Jurkat, Clone E6-1 (cell line): Measurements from ENCODE around the gene NEK7.
A peak's percentile ranks its signal among the peaks of the same experiment; 100 is the strongest.

Experiments
- DNase-seq: peaks from one replicate; pipeline ENCODE4 v3.0.0-alpha.2; 2011; ENCODE audit warnings: low read depth, low spot score
- H3K4me3 ChIP-seq: 2 replicates; pipeline ENCODE4 v1.5.1; 2011; ENCODE audit warnings: mild to moderate bottlenecking, low read length, control low read depth, moderate library complexity

Gene NEK7

DNA sequence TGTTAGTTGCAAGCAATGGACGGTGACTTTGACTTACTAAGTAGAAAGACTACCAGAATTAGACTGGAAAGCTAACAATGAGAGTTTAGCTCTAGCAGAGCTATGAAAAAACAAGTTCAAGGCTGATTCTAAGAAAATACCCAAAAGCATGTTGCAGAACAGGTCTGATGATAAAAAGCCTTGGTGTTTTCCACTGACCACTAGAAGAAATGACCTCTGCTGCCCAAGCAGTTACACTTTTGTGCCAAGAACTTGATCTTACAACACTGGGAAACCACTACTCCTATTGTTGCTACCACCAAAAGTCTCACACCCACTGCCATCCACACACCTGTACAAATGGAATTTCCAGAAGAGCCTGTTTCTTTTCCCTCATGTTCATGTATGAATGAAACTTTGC lies 21.4 kb upstream of the NEK7 start:
- DNase-seq, result no peak
- no peak overlapping the region for H3K4me3 ChIP-seq

DNA sequence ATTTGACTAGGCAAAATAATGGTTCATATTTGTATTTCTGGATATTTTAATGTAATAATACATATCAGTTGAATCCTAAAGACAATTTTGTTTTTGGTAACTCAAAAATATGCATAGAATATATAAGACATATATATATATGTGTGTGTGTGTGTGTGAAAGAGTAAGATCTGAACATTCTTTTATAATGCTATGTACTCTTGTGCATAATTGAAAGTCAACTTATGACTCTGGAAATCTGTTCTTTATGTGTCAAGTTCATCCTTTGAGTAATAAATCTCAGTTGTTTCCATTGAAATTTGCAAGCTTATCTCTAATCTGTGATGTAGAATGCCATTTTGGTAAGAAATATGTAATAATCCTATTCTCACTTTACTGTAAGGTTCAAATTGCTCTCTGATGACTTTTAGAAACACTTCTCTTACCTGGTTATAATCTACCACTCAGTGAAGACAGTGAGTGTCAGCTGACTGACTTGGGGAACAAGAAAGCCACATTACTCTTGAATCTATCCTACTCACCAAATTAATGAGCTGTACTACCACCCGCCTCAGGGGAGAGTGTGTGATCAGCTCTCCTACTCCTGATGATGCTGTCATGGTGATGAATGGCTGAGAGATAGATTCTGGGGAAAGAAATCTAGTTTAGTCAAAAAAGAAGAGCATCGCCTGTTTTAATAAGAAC lies 15.0 kb upstream of the NEK7 start:
- no peak overlapping the region for H3K4me3 ChIP-seq
- no peak for DNase-seq

DNA sequence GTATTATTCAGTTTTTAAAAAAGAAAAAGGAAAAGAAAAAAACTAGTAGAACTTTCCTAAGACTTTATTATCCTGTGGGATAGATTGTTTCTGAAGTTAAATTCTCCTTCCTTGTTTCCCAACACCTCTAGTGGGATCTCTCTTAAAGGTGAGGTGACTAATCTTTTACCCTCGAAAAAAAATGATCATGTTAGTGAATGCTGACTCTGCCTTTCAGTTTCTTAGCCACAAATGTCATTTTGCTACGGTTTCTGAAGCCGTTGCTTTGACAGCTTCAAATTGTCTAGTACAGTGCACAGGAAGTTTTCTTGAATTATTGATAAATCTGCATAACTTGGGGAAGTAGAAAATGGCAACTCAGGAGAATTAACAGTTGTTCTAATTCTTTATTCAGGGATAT lies 13.0 kb upstream of the NEK7 start:
- DNase-seq, result no peak
- H3K4me3 ChIP-seq, result no peak overlapping the region

DNA sequence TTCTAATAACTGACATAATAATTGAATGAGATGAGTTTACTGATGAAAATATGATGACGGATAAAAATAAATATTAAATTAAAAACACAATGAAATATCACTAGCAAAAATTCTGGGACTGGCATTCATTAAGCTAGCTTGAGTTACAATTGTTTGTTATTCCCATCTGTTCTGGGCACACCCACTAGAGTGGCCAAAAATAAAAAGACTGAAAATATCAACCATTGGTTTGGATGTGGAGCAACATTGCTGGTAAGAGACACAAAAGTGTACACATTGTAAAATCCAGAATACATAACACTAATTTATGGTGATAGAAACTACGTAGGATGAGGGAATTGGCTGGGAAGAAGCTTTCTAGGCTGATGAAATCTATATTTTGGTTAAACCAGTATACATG lies 9.6 kb upstream of the NEK7 start:
- no peak overlapping the region for H3K4me3 ChIP-seq
- DNase-seq, result no peak

DNA sequence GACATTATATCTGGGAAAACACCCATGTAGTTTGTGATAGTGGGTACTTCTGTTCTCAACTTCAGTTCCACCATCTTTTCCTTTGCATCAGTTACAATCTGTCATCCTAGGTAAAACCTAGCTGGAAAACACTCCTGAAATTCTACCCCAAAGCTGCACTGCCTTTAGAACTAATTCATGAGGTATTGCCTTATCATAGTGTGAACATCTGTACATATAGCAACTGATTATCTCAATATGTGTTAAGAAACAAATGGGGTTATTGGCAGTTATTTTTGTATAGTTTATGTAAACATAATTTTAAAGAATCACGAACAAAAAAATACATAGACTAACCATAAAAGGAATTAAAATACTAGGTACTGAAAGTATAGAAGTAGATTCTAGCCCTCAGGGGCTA lies 6.4 kb upstream of the NEK7 start:
- DNase-seq, result no peak

DNA sequence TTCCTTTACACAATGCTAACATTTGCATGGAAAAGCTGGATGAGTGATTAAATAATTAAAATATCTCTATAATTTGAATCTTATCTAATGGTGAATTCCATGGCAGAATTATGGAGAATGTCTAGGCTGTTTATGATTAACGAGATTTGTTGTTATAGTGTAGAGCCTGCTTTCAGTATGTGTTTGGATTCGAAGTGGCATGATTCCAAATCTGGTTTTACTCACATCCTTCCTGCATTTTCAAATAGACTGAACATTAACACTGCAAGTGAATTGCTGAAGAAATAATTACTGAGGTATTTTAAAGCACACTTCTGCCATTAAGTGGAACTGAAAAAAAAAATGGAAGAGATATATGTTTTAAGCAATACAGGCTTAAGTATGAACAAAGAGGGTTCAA lies 5.1 kb upstream of the NEK7 start:
- DNase-seq, result no peak
- no peak overlapping the region for H3K4me3 ChIP-seq

More for the DNA sequence above, 6.4 kb upstream of the NEK7 start:
- H3K4me3 ChIP-seq, result no peak overlapping the region

DNA sequence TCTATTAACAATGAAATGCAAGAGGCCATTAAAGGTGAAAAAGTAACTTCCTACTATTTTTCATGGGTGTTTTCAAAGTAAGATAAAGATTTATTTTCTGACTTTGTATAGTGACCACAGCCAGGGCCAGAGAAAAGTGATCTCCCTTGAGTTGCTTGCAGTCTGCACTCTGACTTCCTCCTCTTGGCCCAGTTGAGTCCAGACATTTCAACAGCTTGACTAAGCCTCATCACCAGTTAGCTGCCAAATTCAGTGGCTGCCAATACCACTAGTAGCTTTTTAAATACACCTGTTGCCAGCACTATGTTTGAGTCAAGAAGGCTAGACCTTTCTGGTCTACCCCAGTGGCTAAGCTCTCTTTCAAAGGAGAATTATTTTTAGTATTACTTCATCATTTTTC lies 3.7 kb upstream of the NEK7 start:
- H3K4me3 ChIP-seq, result no peak overlapping the region
- no peak for DNase-seq

DNA sequence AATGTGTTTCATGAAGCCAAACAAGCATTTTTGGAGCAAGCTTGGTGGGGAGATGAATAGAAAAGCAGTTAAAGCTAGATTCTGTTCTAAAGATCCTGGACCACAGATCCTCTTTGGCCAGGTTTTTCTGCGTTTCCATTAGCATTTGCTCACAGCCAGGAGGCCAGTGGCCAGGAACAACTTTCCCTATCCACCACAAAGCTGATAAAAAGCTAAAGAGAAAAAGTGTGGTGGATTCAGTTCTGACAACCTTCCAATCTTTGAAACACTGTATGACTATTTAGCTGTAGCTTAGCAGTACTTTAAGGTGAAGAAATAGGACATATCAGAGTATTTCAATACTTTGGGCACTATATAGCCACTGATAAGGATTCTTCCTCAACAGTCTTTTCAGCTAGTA lies 3.0 kb upstream of the NEK7 start:
- H3K4me3 ChIP-seq, result no peak overlapping the region
- no peak for DNase-seq

DNA sequence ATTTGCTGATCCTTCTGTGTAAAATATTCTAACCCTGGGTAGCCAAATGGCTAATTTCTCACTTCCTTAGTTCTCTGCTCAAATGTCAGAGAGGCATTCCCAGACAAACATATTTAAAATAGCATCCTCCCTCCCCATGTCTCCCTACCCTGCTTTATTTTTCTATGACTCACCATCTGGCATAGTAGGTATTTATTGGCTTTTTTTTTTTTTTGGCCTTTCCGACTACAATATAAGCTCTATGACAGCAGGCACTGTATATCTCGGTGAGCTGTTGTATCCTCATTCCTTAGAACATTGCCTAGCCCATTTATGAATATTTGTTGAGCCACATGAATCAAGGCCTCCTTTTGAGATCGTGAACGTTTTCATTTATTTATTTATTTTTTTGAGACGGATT lies 1.5 kb upstream of the NEK7 start:
- no peak for DNase-seq
- no peak overlapping the region for H3K4me3 ChIP-seq

DNA sequence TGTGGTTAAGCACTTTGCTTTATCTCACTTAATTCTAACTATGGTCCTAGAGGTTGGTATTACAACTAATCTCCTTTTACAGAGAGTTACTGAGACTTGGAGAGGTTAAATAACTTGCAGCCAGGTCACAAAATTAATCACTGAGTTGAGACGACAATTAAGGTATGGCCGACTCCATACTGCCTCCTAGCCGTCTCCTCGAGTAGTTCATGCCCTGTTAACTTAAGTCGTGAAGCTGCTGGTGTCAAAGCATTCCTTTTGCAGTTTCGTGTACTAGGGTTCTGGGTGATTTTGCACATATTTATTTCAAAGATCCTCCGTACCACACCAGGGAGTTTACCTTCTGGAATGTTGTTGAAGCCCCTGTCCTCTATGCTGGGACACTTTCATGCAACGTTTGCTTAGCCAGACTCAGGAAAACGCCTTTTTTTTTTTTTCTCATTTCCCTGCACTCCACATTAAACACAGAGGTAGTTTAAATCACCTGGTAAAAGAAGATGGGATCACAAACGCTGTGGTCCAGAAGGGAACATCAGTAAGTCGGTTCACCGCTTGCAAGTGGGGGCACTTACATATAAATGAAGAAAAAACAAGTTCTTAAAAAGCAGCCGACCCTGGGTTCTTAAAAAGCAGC lies 570 bp upstream of the NEK7 start:
- peak; percentile 85 for DNase-seq
- H3K4me3 ChIP-seq, result peak overlapping the region; percentile 76

DNA sequence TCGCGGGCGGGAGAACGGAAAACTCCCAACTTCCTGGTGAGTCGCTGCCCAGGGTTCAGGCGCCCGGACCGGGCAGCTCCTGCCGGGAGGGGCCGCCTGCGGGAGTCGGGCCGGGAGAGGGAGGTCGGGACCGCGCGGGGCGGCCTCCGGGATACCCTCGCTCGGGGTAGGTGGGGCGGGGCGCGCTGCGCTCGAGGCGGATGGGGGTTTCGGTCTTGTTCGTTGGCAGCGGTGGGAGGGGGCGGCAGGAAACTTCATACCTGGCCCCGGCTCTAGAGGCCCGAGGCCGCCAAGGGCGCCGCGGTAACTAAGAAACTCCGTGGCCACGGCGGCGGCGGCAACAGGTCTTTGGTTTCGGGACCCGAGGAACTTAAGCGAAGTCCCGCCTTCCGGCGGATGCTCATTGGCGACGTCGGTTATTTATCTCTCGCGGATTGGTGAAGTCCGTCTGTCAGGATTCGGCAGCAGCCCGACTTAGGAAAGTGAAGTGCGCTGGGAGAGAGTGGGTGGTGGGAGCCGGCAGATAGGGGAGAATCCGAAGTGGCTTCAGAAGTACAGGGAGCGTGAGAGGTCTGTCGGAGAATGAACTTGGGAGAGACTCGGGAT lies 546 bp downstream of the NEK7 start:
- DNase-seq, result peak; percentile 93
- H3K4me3 ChIP-seq, result peak overlapping the region; percentile 76

DNA sequence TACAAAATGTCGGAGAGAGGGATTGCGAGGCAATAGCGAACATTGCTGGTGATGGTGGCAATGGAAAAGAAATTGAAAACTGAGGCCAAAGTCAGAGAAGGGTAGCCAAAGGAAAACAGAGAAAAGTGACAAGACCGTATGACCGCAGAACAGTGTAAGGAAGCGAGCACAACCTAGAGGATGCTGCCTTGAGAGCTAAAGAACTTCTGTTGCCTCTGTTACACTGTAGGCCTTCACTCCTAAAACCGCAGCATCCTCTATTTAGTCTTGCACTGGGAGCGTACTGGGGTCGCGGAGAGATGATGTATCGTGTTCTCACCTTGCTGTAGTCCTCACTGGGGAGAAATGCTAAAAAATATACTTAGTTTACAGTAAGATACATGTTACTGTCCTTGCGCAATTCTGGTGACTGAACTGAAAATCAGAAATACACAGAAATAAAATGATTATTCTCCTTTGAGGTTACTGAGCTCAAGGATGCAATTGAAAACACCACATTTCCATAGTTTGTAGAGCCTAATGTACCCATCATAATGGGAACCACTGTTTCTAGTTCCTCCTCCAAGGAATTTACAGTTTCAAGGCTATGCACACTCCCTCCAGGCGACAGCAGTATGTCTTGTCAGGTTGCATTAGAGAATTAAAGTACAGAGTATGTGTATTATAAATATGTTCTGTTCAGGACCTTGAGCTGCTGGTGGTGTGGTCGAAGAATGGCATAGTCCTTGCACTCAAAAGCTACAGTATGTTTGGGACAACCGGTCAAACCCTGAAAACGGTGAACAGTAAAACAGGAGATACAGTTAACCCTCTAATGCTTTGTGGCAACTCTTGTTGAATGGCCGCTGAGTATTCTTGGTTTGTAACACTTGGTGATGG lies 1.3 kb downstream of the NEK7 start:
- peak overlapping the region; percentile 76 for H3K4me3 ChIP-seq
- peak; percentile 75 for DNase-seq

DNA sequence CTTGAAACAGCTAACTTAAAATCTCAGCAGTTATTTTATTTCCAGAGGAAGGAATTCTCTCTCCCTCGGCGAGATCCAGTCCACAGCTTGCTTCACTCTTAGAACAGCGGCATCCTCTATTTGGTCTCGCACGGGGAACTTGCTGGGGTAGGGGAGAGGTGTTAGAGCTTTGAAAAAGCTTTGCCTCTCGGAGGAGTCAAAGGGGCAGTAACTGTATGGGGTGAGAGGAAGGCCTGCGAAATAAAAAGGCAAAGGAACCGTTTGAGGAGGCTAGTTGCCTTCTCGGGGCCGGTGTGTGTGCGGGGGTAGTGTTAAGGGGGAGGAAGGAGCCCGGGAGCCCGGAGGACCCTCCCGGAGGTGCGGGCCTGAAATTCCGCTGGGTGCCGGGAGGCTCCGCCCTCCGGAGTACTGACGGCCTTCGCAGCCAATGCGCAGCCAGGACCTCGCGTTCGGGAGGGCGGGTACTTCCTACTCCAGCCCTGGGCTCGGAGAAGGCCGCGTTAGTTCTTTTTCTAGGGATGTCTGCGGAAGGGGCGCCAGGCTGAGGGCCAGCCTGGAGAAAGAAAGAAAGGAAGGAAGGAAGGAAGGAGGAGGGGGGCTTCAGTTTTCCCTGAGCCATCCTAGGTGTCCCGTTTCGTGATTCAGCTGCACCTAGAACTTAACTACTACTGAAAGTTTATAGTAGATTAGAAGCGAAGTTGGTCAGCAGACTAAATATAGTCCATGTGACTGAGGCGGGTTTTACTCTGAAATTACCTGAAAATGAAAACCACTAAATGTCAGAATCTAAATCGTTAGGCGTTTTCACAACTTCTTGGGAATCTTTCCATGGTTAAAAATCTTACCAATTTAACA lies 2.2 kb downstream of the NEK7 start:
- DNase-seq, result peak; percentile 91
- H3K4me3 ChIP-seq, result peak overlapping the region; percentile 76

DNA sequence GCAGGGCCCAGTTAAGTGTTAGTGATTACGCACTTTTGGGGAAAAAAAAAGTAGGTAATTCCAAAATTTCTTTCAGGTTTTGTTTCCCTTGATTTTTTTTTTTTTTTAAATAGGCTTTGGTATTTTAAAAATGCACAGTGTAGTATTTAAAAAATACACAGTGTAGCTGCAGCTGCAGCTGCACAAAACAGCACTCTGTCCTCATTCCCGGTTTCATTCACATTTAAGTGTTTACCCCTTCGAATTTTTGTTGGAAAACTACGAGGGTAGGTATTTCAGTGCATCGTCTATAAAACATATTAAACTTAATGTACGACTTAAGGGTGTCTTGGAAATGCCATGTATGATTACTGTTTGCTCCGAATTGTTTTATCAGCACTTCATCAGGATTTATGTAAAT lies 3.4 kb downstream of the NEK7 start:
- no peak for DNase-seq
- H3K4me3 ChIP-seq, result peak overlapping the region; percentile 76

DNA sequence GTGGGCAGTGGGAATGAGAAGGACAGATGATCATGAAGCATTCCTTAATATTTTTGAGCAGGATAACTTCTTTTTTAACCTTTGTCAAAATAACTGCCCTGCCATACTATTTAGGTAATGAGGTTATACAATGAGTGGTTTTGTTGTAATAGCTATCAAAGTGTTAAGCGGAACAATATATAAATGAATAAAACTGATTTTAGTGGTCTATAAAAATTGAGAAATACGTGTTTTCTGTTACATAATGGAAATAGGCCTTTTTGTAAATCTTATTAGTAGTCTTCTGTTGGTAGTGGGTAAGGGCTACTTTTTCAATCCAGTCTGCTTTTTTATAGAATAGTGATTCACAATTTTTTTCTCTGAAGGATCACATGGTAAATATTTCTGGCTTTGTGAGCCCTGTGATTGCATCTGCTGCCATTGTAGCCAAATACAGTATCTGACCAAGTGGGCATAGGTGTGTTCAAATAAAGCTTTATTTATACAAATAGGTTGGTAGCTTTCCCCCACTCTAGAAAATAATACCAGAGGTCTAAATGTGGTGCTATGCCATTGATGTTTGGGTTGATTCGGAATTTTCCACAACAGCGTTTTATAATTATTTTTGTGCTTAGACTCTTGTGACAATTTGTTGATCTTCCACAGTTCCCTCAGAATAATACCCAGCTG lies 4.3 kb downstream of the NEK7 start:
- no peak overlapping the region; the same call in 1 of the 2 replicates for H3K4me3 ChIP-seq

DNA sequence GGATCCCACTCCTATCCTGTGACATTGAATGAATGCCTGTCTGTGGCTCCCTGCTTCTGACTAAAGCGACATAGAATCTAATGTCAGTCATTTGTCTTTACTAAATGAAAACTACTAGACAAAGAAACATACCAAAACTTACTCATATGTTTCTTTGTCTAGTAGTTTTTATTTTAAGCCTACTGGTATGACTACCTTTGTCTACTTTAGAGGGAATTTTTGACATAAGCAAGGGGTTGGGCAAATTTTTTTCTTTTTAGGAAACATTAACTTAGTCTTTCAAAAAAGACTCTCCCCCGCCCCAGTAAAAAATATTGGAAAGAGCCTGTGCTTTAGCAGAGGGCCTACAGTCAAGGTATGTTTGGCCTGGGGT lies 4.9 kb downstream of the NEK7 start:
- no peak for DNase-seq
- peak overlapping the region; percentile 22; the same call in 1 of the 2 replicates for H3K4me3 ChIP-seq

More for the DNA sequence above, 4.3 kb downstream of the NEK7 start:
- no peak for DNase-seq

DNA sequence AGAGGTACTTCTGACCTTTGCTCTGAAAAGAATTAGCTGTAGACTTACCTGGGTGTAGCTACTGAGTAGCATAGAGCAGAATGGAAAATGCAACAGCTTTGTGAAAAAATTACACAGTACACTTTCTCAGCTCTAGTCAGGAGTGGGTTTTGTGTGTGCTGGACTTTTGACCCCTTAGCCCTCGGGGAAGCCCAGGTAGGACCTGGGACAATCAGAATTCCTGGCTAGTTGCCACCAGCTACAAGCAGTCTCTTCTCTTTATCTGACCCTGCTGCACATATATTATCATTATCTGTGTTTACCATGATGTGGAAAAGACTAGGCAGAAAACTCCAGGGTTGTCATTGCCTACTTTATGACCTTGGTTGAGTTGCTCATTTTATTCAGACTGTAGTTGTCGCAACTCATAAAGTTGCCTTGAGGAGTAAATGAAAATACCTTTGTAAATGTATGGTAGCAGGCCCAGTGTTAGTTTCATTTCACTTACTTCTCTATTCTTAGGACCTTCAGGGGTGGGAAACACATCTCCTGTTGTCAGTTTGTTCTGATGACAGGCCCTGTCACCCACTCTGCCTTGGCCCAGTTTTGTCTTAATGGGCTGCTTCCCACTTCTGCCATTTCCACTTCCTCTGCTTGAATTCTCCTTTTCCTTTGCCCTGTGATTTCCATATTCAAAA lies 5.4 kb downstream of the NEK7 start:
- peak overlapping the region; percentile 22 for H3K4me3 ChIP-seq
- DNase-seq, result no peak
